ENCODE results near the gene CSNK1D.

GRCh38 chr17:82227629-82228277 is 45.7 kb downstream of the CSNK1D start:
- no peak for TF ChIP-seq ZNF639 (tag by site-specific recombination; IDR thresholded peaks at IDR 0.05)
- TF ChIP-seq CTCF (tag by site-specific recombination; IDR thresholded peaks at IDR 0.05): no peak
- no peak for TF ChIP-seq ATF2 (tag by site-specific recombination; IDR thresholded peaks at IDR 0.05; ENCODE audit: low read depth)
- TF ChIP-seq ZNF24 (tag by site-specific recombination; IDR thresholded peaks at IDR 0.05): no peak
